Inflammatory macrophage treated with lipopolysaccharide for 1 hour (primary cell): ENCODE measurements around the gene PRIM2.
"Not testable (repeated sequence)": the region's sequence is repeated elsewhere in the genome, so short reads cannot be mapped to it uniquely, and the experiment has no call there.

ENCODE experiments used
- DNase-seq, 2 donors: peaks; one replicate each; pipeline ENCODE4 v3.0.0-alpha.2; 2020 to 2022

The PRIM2 gene

GRCh38 chr6:57317060-57317943, at the start of gene PRIM2:
Gene PRIM2 (plus strand): TSS chr6:57317630. CDS start chr6:57318446, 816 bp downstream.
- DNase-seq: peak; percentile 74 to 77

- DNase-seq: no peak
These were observed 49.2 kb upstream of the PRIM2 start for GRCh38 chr6:57268294-57268640.

GRCh38 chr6:57274113-57274824, 43.2 kb upstream of the PRIM2 start:
- not testable (repeated sequence) for DNase-seq

GRCh38 chr6:57275384-57275783, 42.0 kb upstream of the PRIM2 start:
- DNase-seq: no peak

GRCh38 chr6:57276946-57277345, 40.5 kb upstream of the PRIM2 start:
- DNase-seq: no peak

GRCh38 chr6:57278570-57278969, 38.9 kb upstream of the PRIM2 start:
- DNase-seq: no peak

GRCh38 chr6:57279013-57279412, 38.4 kb upstream of the PRIM2 start:
- DNase-seq: no peak

- DNase-seq: no peak
These were observed 34.3 kb upstream of the PRIM2 start for GRCh38 chr6:57283106-57283505.

- DNase-seq: no peak
These were observed 33.4 kb upstream of the PRIM2 start for GRCh38 chr6:57283911-57284455.

- DNase-seq: not testable (repeated sequence)
These were observed 29.3 kb upstream of the PRIM2 start for GRCh38 chr6:57288136-57288535.

- not testable (repeated sequence) for DNase-seq
These were observed 24.0 kb upstream of the PRIM2 start for GRCh38 chr6:57293472-57293871.

- no peak for DNase-seq
These were observed 22.5 kb upstream of the PRIM2 start for GRCh38 chr6:57294862-57295445.

- DNase-seq: no peak
These were observed 19.9 kb upstream of the PRIM2 start for GRCh38 chr6:57297505-57297904.

GRCh38 chr6:57298741-57299140, 18.7 kb upstream of the PRIM2 start:
- no peak for DNase-seq

- no peak for DNase-seq
These were observed 15.7 kb upstream of the PRIM2 start for GRCh38 chr6:57301757-57302156.

- DNase-seq: no peak
These were observed 15.0 kb upstream of the PRIM2 start for GRCh38 chr6:57302477-57302876.

- no peak for DNase-seq
These were observed 13.3 kb upstream of the PRIM2 start for GRCh38 chr6:57303931-57304681.

- no peak for DNase-seq
These were observed 12.3 kb upstream of the PRIM2 start for GRCh38 chr6:57305107-57305506.

- no peak for DNase-seq
These were observed 11.7 kb upstream of the PRIM2 start for GRCh38 chr6:57305761-57306160.

GRCh38 chr6:57306273-57306672, 11.2 kb upstream of the PRIM2 start:
- no peak for DNase-seq

- DNase-seq: no peak
These were observed 9.6 kb upstream of the PRIM2 start for GRCh38 chr6:57307850-57308249.

GRCh38 chr6:57308755-57309154, 8.7 kb upstream of the PRIM2 start:
- not testable (repeated sequence) for DNase-seq
